Stimulated activated CD4-positive, alpha-beta T cell treated with anti-CD3 and anti-CD28 coated beads, Interleukin-4, amount 100 ng/mL, for 24 hours (primary cell): ENCODE measurements around the gene HM13.
"Not testable (repeated sequence)": the region's sequence is repeated elsewhere in the genome, so short reads cannot be mapped to it uniquely, and the experiment has no call there.

Source experiments
- DNase-seq: peaks from one replicate; pipeline ENCODE4 v3.0.0-alpha.2; 2020

The HM13 gene, protein sequence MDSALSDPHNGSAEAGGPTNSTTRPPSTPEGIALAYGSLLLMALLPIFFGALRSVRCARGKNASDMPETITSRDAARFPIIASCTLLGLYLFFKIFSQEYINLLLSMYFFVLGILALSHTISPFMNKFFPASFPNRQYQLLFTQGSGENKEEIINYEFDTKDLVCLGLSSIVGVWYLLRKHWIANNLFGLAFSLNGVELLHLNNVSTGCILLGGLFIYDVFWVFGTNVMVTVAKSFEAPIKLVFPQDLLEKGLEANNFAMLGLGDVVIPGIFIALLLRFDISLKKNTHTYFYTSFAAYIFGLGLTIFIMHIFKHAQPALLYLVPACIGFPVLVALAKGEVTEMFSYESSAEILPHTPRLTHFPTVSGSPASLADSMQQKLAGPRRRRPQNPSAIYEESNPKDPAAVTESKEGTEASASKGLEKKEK

DNA sequence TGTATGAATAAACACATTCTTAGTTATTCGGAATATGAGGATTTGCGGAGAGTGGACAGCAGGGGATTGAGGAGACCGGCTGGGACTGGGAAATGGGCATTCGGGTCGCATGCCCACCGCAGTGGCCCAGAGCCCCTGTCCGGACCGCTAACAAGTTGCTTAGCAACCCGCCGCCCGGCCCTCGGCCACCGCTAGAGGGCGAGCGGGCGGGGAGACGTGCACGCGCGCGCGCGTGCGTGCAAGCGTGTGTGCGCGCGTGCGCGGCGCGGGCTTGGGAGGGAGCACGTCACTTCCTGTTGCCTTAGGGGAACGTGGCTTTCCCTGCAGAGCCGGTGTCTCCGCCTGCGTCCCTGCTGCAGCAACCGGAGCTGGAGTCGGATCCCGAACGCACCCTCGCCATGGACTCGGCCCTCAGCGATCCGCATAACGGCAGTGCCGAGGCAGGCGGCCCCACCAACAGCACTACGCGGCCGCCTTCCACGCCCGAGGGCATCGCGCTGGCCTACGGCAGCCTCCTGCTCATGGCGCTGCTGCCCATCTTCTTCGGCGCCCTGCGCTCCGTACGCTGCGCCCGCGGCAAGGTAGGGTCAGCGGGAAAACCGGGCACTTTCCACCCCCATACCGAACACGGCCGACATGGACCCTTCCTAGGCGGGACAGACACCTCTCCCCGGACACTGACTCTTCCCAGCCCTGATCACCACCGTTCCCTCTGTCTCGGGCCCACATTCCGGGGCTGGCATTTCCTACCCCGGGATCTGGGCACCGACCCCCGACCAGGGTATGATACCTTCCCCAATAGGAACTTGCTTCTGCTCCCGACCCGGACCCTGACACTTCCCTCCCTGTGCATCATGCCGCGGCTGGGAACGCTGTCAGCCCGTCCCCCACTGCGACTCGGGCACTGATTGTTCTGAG lies at the start of gene HM13:
HM13 (plus strand) TSS at position 289 of the 918 bp plus-strand sequence; CDS start at position 399, 110 bp downstream.
- DNase-seq: peak; percentile 88

DNA sequence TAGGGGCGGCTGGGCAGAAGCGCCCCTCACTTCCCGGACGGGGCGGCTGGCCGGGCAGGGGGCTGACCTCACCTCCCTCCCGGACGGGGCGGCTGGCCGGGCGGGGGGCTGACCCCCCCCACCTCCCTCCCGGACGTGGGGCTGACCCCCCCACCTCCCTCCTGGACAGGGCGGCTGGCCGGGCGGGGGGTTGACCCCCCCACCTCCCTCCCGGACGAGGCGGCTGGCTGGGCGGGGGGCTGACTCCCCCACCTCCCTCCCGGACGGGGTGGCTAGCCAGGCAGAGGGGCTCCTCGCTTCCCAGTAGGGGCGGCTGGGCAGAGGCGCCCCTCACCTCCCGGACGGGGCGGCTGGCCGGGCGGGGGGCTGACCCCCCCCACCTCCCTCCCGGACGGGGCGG lies 43.3 kb upstream of the HM13 start:
- not testable (repeated sequence) for DNase-seq

DNA sequence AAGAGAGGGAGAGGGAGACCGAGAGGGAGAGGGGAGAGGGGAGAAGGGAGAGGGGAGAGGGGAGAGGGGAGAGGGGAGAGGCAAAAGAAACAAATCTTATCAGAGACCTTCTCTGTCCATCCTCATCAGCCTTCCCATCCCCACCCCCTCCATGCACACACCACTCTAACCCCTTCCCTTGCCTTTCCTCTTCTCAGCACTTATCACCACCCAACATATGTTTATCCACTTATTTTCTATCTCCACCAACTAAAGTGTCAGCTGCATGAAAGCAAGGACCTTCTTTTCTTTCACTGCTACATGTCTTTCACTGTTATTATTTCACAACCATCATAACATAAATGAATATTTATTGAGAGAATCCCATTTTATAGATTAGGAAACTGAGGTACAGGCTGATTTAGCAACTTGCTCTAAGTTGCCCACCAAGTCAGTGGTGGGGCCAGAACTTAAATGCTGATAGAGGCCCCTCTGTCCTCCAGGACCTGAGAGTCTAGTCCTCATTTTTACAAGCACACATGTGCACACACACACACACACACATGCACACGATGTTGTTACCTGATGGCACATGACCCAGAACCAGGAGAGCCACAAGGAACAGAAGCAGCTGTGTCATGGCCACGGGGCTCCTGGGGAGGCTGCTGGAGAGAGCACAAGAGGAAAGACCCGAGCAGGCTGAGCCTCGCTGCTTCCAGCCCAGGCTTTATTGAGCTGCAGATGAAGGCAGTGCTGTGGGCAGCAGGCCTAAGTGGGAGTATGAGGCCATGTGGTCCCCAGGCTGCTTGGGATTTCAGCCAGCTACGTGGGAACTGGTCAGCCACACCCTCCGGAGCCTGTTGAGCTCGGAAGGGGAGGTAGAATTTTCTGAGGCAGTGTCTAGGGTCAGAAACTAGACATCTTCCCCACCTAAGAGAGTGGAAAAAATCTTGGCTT lies 41.6 kb upstream of the HM13 start:
- no peak for DNase-seq

DNA sequence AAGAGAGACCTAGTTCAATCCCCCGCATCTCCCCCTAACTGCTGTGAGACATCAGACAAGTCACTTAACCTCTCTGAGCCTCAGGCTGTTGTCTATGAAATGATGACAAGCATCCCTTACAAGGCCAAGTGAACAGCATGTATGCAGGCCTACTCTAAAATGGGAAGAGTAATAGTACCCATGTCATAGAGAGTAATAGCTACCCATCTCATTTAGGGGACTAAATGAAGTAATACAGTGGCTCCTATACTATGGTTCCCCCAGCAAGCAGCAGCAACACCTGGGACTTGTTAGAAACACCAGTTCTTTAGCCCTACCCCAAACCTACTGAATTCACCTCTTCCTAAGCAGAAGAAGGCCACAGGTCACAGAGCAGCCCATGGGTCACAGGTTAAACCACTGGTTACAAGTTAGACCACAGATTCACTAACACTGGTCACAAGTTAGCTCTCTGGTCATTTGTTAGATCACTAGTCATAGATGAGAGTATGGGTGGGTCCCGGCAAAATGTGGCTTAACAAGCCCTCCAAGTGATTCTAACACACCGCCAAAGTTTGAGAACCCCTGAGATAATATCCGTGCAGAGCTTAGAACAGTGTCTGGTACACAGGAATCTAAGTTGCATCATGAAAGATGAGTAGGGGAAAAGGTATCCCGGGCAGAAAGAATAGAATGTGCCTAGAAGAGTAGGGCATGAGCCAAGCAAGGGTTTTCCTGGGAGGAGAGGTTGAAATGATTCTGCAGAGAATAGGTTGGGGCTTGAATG lies 40.7 kb upstream of the HM13 start:
- no peak for DNase-seq

DNA sequence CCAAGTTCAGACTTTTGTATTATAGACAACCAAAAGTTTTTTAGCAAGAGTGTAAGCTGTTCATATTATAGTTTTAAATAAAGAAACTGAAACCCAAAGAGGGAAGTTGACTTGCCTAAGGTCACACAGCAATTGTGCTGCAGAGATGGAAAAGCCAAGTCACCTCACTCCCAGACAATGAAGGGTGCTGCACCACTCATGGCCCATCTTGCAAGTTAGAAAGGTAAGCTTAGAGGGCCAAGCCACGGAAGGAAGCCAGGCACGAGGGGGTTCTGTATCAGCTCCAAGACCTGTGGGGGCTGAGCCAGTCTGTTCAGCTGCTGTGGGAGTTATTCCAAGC lies 40.2 kb upstream of the HM13 start:
- no peak for DNase-seq

DNA sequence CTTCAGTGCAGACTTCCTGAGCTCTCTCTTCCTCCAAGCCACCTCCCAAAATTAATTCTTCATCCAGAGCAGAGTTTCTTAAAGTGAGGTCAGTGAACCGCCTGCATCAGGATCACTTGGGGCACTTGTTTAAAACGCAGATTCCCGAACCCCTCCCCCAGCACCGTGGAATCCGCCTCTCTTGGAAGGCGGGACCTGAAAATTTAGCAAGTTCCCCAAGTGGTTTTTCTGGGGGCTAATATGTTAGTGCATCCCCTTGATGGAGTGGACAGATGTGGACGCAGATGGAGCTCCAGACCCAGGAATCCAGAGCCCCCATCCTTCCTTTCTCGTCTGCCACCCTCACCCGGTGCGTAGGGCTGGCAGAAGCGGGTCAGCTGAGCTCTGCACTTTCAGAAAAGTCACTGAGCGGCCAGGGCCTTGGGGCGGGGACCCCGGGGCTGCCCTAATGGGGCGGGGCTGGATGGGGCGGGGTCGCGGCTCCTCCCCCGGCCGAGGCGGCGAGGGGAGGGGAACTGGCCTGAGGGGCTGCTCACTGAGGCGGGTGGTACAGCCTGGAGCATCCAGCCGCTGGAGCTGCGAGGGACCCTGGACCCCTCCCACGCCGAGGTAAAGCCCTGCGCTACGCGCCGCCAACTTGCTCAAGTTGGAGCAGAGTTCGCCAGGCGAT lies 39.3 kb upstream of the HM13 start, which contains the start of the genes DEFB124 and REM1:
DEFB124 (minus strand) TSS at position 370 of the 670 bp plus-strand sequence. CDS start 2,114 bp downstream, outside the sequence.
REM1 (plus strand) TSS at position 531 of the 670 bp plus-strand sequence. CDS start 1,158 bp downstream, outside the sequence.
- no peak for DNase-seq

DNA sequence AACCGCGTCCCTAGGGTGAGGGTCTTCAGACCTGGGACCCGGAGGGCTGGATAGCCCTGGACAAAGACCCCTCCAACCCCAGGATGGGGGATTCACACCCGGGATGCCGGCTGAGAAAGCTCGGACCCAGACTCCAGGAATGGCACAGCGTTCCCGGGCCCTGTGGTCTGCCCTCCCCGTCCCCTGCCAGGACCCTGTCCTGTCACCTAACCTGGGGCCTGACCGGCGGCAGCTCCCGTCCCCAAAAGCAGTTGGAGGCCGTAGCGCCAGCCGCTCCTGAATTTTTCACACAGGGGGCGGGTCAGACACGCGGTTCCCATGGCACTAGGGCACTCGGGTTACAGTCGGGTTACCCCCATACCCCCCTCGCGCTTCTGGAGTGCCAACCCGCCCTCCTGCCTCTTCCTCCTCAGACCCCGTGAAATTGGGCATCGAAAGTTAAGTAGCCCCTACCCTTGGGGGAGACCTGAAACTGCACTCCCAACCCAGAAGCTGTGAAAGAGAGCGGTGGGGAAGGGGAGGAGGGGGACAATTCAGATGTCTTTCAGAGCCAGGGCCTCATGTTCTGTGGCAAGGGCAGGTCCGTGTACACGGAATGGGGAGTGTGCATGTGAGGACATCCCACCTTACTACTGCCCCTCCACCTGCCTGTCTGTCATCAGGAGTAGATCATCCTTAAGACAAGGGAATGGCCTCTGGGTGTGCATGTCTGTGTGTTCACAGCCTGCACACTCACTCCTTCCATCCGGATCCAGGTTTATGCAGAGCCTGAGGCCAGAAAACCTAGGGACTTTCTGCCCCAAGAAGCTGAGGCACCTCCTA lies 38.6 kb upstream of the HM13 start:
- DNase-seq: no peak

DNA sequence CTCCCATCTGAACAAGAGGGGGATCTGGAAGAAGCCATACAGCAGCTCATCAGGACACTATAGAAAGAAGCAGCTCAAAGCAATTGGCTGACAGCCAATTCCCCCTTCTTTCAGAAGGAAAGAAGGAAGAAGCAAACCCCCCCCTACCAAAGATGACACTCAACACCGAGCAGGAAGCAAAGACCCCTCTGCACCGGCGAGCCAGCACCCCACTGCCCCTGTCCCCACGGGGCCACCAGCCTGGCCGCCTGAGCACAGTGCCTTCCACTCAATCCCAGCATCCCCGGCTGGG lies 38.0 kb upstream of the HM13 start:
- DNase-seq: no peak

DNA sequence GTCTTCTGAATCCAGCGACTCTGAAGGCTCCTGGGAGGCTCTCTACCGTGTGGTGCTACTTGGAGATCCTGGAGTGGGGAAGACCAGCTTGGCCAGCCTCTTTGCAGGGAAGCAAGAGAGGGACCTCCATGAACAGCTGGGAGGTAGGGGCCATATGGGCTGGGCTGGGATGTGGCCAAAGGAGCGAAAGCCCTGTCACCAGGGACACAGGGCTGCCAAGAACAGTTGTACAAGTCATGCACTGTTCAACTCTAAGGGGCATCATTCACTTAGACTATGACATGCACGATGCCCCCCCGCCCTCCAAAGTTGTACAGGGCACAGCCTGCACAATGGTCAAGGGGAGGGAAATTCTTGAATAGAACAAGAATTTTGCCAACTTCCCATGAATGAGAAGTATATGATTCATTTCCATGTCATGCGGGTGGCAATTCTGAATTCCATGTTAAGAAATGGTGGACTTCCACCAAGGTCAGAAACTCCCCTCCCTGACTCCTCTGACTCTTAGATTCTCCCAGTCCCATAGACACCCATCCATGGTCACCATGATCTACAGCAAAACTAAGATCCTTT lies 37.5 kb upstream of the HM13 start:
- DNase-seq: no peak

DNA sequence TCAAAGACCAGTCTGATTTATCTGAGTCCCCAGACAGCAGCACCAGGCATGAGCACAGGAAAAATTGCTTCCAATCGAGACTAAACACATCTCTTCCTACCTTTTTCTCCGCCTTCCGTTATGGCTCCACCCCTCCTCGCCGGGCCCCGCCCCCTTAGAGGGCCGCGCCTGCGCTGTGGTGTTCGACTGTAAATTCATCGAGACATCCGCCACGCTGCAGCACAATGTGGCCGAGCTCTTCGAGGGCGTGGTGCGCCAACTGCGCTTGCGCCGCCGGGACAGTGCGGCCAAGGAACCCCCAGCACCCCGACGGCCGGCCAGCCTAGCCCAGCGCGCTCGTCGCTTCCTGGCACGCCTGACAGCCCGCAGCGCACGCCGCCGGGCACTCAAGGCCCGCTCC lies 30.2 kb upstream of the HM13 start:
- DNase-seq: no peak

DNA sequence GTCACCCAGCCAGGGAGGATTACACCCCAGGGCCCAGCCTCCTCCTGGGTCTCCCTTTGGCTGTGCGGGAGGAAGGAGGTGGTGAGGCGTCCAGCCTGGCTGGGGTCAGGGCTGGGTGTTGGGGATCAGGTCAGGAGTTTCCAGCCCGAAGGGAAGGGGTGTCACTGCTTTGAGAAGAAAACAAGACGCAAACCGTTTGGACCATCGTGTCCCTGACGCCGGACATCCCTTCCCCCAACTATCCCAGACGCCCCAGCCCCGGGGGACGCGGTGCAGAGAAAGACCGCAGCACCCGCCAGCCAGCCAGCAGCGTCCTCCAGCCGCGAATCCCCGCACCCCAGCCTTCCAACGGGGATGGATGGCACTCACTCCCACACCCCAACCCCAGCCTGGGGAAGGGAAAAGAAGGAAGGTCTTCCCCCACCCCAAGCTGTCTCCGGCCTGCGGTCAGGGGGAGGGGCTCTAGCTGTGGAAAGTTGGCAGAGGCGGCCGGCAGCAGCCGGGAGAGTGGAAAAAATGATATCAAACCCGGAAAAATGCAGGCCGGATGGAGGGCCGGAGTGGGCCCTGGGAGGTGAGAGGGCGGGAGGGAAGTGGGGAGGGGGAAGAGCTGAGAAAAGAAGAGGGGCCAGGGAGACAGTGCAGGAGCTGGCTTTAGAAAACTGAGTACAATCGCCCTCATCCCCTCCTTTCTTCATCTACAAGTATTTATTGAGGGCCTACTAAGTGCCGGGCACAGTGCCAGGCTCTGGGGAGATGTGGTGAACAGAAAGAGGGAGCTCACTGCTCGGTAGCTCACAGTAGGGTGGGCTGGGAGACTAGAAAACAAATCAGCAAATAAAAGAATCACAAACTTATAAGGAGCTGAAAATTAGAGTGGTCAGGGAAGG lies 28.5 kb upstream of the HM13 start:
- DNase-seq: no peak

DNA sequence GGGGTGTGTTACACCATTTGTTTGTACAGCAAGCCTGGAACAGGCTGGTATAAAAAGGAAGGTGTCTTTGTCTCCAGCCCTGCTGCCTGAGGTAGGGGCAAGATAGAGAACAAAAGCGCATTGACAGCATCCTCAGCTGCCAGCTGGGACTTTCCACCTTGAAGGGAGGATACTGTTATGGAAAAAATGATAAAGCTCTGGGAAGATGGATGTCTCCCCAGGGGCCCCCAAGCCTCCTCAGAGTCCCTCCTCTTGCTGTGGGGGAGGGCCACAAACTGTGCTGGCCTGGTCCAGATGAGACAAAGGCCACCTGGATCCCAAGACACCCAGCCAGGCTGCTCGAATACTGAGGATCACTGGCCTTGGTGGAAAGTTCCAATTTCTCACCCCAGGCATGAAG lies 26.1 kb upstream of the HM13 start:
- no peak for DNase-seq

DNA sequence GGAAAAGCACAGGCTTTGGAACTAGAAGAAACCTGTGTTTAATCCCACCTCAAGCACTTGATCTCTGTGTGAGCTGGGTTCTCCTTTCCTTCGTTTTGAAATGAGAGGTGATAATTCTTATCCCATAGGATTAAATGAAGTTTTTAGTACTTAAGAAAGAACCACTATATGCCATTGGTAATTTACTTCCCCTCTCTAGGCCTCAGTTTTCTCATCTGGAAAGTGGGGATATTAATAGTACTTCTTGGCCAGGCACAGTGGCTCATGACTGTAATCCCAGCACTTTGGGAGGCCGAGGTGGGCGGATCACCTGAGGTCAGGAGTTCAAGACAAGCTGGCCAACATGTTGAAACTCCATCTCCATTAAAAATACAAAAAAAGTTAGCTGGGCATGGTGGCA lies 25.1 kb upstream of the HM13 start:
- DNase-seq: no peak

DNA sequence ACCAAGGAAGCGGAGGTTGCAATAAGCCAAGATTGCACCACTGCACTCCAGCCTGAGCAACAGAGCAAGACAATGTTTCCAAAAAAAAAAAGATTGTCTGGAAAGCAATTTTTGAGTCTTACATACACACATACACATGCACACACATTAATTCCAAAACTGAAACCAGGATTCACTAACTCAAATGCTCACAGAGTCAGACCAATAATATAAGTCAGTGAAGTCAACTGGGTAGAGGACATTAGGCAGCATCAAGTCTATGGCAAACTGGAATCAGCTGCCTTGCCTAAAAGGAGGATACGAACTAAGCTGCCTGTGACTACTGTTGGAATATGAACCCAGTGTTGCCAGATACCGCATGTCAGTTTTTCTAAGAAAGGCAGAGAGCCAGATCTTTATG lies 23.5 kb upstream of the HM13 start:
- DNase-seq: no peak

DNA sequence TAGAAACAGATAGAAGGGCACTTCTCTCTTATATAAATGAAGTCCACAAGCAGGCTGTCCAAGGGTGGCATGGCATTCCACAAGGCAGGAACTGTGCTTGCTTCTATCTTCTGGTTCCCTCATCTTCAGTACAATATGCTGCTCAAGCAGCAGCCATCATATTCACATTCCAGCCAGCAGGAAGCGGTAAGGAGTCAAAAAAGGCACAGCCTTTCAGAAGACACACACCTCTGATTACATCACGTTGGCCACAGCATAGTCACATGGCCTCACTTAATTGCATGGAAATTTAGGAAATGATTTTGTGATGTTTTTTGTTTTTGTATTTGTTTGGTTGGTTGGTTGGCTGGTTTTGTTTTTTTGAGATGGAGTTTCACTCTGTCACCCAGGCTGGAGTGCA lies 20.1 kb upstream of the HM13 start:
- no peak for DNase-seq

DNA sequence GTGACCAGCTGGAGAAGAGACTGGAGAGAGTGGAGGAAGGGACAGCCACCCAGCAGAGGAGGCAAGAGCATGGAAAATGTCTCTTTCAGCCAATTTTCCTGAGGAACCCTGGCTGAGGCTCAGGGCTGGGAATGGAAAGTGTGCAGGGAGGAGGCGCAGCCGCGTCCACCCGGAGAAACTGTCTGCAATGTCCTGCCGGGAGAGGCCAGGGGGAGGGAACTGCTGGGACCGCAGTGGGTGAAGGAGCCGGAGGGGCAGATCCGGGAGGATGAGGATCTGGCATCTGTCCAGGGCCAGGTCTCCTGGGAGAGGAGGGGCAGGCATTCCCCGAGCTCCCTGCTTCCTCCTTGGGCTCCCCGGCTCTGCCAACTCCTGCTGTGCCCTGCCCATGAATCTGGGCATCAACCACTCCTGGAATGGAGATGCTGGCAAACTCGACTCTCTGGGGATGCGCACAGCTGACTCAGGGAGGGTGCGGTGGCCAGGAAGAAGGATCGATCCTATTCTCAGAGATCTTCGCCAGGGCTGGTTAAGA lies 17.4 kb upstream of the HM13 start:
- no peak for DNase-seq

DNA sequence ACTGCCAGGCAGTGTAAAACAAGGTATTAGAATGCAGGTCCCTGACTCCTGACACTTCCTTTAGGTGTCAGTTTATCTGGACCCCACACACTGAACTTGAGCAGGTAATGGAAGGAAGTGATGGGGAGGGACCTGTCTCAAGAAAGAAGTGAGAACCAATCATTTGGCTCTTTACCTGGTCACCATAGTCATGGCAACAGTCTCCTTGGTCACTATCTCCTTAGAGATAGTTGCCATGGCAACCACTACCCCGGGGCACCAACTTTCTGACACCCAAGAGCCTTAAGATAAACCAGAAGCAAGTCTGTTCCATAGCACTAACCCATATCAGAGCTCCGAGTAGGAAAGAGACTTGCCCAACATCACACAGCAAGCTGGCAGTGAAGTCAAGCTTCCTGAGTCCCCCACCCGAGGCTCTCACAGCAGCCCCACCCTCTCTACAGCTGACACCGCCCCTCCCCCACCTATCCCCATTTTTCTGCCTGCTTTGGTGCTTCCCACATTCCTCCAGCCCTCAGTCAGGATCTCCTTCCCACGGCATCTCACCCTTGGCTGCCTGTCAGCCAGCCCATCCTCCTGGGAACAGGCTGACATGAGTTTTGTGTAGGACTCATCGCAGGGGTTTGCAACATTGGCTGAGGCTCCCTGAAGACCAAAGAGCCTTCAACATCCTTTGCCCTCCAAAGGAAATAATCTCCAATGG lies 16.3 kb upstream of the HM13 start:
- DNase-seq: no peak

DNA sequence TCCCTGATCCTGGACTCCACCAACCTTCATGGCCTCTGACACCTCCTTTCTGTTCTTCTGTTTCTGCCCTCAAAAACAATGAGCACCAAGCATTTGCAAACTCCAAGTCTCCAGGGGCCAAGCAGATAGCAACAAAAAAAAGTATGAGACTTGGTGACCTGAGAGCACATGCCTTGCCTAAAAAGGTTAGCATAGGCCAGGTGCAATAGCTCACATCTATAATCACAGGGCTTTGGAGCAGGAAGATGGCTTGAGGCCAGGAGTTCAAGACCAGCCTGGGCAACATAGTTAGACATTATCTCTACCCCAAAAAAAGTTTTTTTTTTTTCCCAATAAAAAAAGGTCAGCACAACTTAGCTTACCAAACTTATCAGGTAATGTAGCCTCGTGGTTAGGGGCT lies 13.7 kb upstream of the HM13 start:
- DNase-seq: no peak
